Osteocyte (in vitro differentiated cells): Measurements from ENCODE around the gene FZD7. TPM values are rescaled to one million over a fixed set of nuclear protein-coding genes. Genes with fewer than 3 reads are reported as not detected.

Experiments
- DNase-seq: peaks from one replicate; pipeline ENCODE4 v3.0.0; 2021; ENCODE audit warnings: mixed read lengths; ENCODE audit not compliant: unreplicated experiment; ENCODE audit errors: extremely low spot score
- H3K27ac Mint-ChIP-seq: one replicate; pipeline ENCODE4 v1.8.0; 2021; ENCODE audit warnings: mild to moderate bottlenecking, mixed read lengths; ENCODE audit not compliant: unreplicated experiment
- H3K27me3 Mint-ChIP-seq: one replicate; pipeline ENCODE4 v1.8.0; 2021; ENCODE audit warnings: mixed read lengths; ENCODE audit not compliant: unreplicated experiment
- H3K36me3 Mint-ChIP-seq: one replicate; pipeline ENCODE4 v1.8.0; 2021; ENCODE audit warnings: mixed read lengths; ENCODE audit not compliant: unreplicated experiment
- H3K4me1 Mint-ChIP-seq: one replicate; pipeline ENCODE4 v1.8.0; 2021; ENCODE audit warnings: mixed read lengths; ENCODE audit not compliant: unreplicated experiment
- H3K4me3 Mint-ChIP-seq: one replicate; pipeline ENCODE4 v1.8.0; 2021; ENCODE audit warnings: mild to moderate bottlenecking, moderate library complexity, mixed read lengths; ENCODE audit not compliant: unreplicated experiment
- H3K9me3 Mint-ChIP-seq: one replicate; pipeline ENCODE4 v1.8.0; 2021; ENCODE audit warnings: mixed read lengths; ENCODE audit not compliant: unreplicated experiment
- long read RNA-seq: library from polyadenylated mRNA; unstranded; transcript quantifications from one replicate; pipeline ENCODE4 v2.0.0, GENCODE V29; 2021
- total RNA-seq: library from RNA; stranded (reverse); gene quantifications from 2 replicates; pipeline ENCODE4 v1.2.1, GENCODE V29; 2021
- TF ChIP-seq, protein P1 (sequence below): fragments of 200-600 bp; sonication (generic); IDR thresholded peaks from 2 replicates; pipeline ENCODE4 v1.5.0; 2021; ENCODE audit warnings: antibody characterized with exemption, mild to moderate bottlenecking, moderate library complexity

FZD7 gene
- 37.0 and 37.8 TPM in 2 replicates for total RNA-seq
- long read RNA-seq, partial matches to known transcripts: 0 of 4 reads
- long read RNA-seq, other reads (novel, unspliced or antisense): 0 of 4 reads

DNA sequence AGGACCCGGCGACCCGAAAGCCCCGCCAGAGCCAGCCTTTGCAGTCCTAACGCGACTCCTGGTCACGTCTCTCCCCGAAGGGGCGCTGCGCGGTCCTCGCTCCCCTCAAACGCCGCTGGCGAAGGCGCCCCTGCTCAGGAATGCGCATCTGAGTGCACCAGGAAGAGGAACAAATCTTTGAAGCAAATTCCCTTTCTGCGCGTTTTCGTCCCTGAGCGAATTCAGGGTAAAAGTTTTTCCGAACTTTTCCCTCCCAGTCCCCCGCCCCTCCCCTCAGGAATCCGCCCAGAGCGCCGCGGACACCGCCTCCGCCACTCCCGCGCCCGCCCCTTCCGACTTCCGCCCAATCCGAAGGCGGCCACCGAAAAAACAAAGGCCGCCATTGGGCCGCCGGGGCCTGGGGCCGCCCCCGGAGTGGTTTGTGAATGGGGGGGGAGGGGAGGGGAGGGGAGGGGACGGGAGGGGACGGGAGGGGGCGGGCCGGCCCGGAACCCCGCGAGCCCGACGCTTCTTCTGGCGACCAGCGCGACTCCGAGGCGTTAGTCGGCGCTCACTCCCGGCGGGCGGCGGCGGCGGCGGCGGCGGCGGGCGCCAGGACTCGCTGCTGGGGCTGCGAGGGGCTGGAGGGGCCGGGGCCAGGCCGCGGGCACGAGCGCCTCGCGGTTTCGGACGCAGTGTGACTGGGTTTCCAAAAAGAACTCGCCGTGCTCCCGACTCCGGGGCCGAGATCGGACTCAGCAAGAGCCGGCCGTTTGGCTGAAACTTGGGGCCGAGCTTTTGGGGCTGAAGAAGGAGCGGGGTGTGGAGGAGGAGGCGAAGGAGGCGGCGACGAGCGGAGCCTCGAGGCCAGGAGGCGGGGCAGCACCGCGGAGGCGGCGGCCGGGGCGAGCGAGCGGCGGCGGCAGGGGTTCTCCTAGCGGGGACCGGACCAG is at the start of gene FZD7:
FZD7 (plus strand) TSS at position 539 of the 932 bp plus-strand sequence. CDS start 793 bp downstream, outside the sequence.
- DNase-seq: peak; percentile 98
- TF ChIP-seq, protein P1, sequence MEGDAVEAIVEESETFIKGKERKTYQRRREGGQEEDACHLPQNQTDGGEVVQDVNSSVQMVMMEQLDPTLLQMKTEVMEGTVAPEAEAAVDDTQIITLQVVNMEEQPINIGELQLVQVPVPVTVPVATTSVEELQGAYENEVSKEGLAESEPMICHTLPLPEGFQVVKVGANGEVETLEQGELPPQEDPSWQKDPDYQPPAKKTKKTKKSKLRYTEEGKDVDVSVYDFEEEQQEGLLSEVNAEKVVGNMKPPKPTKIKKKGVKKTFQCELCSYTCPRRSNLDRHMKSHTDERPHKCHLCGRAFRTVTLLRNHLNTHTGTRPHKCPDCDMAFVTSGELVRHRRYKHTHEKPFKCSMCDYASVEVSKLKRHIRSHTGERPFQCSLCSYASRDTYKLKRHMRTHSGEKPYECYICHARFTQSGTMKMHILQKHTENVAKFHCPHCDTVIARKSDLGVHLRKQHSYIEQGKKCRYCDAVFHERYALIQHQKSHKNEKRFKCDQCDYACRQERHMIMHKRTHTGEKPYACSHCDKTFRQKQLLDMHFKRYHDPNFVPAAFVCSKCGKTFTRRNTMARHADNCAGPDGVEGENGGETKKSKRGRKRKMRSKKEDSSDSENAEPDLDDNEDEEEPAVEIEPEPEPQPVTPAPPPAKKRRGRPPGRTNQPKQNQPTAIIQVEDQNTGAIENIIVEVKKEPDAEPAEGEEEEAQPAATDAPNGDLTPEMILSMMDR: peak; percentile 30
- Mint-ChIP-seq H3K27ac (peak within 1 kb of the TSS; percentile 98), H3K4me3 (peak within 1 kb of the TSS; percentile 86), H3K4me1 (peaks cover 26% of the 10 kb centered on the region), H3K27me3 (no peaks in the 10 kb centered on the region), H3K36me3 (no peaks in the 10 kb centered on the region), H3K9me3 (no peaks in the 10 kb centered on the region)

DNA sequence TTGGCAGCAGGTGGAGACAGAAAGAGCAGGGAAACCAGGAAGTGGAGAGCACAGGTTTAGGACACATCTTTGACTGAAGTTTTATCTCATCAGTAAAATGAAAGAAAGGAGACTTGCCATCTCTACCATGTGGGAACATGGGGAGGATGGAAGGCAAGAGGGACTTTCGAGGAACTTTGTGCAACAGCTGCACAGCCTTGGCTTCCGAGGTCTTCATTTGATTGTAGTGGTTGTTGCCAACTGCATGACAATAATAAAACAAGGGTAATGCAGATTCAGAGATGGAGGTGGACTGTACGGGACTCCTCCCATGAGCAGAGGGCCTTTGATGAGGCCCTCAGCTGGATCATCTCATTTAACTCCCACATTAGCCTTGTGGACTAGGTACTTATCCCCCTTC is 49.3 kb upstream of the FZD7 start:
- Mint-ChIP-seq H3K9me3 (no peaks in the 10 kb centered on the region), H3K27ac (no peak overlapping the region), H3K4me3 (no peak overlapping the region), H3K36me3 (no peaks in the 10 kb centered on the region), H3K4me1 (peaks cover 12% of the 10 kb centered on the region), H3K27me3 (no peaks in the 10 kb centered on the region)
- no peak for DNase-seq
- TF ChIP-seq, protein P1: no peak

DNA sequence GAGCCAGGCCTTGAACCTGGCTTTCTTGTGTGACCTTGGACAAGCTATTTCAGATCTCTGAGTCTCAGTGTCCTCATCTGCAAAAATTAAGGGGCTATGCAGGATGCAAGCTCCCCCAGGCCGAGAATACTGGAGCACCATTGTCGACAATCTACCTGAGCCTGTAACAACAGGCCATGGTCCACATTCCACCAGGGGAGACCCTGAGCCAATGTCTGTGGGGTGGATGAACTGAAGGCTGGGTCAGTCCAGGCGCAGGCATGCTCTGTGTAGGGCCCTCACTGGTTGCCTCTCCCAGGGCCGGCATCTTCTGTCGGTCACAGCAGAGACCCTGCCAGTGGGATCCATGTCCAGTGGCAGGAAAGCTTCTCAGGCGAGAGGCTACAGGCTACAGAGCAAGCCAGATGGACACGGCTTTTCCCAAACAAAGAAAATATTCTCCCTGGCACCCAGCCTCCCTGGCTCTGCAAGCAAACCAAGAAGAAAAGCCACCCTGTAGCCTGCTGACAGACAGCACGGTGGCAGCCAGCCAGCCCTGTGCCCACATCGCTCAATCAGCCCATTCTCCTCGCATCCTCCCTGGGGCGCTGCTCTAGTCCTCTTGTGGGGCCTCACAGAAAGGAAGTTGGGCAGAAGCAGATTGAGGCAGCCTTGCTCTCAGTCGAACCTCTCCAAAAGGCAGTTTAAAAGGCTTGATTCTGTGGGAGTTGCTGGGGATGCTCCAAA is 48.7 kb upstream of the FZD7 start:
- Mint-ChIP-seq H3K4me3 (no peak overlapping the region), H3K4me1 (peaks cover 12% of the 10 kb centered on the region), H3K27me3 (no peaks in the 10 kb centered on the region), H3K9me3 (no peaks in the 10 kb centered on the region), H3K27ac (no peak overlapping the region), H3K36me3 (no peaks in the 10 kb centered on the region)
- TF ChIP-seq, protein P1: no peak
- no peak for DNase-seq

DNA sequence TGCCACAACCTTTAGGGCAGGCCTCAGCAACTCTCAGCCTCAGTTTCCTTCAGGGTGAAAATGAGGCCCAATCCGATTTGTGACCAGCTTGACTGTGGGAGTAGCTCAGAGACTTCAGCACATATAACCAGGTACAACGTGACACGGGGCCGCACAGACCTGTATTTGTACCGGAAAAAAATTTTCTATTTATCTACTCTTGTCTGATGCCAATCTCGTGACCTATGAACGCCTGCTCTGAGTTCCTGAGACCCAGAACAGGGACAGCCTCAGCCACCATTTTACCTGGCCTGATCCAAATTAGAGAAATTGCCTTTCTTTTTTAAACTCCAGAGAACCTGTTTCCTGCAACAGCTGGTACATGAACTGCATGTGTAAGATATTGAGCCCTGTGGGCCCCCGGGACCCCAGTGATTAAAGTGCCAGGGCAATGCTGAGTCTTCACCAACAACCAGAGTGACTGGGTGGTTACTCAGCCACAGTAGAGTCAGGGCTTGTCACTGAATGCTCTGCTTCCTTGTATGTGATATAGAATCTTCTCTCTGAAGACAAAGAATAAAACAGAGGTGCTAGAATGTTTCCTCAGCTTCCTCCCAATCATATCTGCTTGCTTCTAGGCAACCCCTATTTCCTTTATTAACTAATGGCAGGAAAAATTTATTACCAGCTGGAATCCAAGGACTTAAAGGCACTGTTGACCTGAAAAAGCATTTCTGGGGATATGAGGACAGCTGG is 47.8 kb upstream of the FZD7 start:
- TF ChIP-seq, protein P1: no peak
- Mint-ChIP-seq H3K9me3 (no peaks in the 10 kb centered on the region), H3K27me3 (no peaks in the 10 kb centered on the region), H3K4me1 (peaks cover 12% of the 10 kb centered on the region), H3K27ac (no peak overlapping the region), H3K4me3 (no peak overlapping the region), H3K36me3 (no peaks in the 10 kb centered on the region)
- DNase-seq: no peak
